WI38 (cell line): ENCODE measurements around the gene DTX4.

ENCODE experiments used
- H3K4me3 ChIP-seq: 2 replicates; pipeline ENCODE4 v1.5.1; 2011; ENCODE audit warnings: low read depth, mild to moderate bottlenecking, control low read depth, low read length
- CTCF ChIP-seq: IDR thresholded peaks from 2 replicates; pipeline ENCODE4 v1.5.1; 2012; ENCODE audit warnings: low read depth, mild to moderate bottlenecking, control low read depth, low read length

Gene DTX4

GRCh38 chr11:59212744-59213631 is 41.1 kb downstream of the DTX4 start, which contains the start of gene MPEG1:
Gene MPEG1, minus strand, starts transcription at chr11:59212927. Its CDS starts 62 bp downstream, at chr11:59212865.
- no peak within 1 kb of the TSS for H3K4me3 ChIP-seq
- no peak for TF ChIP-seq CTCF

- no peak for TF ChIP-seq CTCF
- H3K4me3 ChIP-seq, result no peak overlapping the region
Measured at GRCh38 chr11:59214141-59214893, 42.4 kb downstream of the DTX4 start.

- no peak for TF ChIP-seq CTCF
Measured at GRCh38 chr11:59216641-59217564, 45.0 kb downstream of the DTX4 start.

GRCh38 chr11:59218319-59218718 is 46.4 kb downstream of the DTX4 start:
- H3K4me3 ChIP-seq, result no peak overlapping the region

More at GRCh38 chr11:59216641-59217564, 45.0 kb downstream of the DTX4 start:
- H3K4me3 ChIP-seq, result 0 out of 2 replicates have a peak overlapping the region, but pooled peaks have one; percentile 1

GRCh38 chr11:59218893-59219292 is 47.0 kb downstream of the DTX4 start:
- no peak overlapping the region for H3K4me3 ChIP-seq
- TF ChIP-seq CTCF, result no peak

More at GRCh38 chr11:59218319-59218718, 46.4 kb downstream of the DTX4 start:
- no peak for TF ChIP-seq CTCF

- no peak for TF ChIP-seq CTCF
- no peak overlapping the region for H3K4me3 ChIP-seq
Measured at GRCh38 chr11:59219836-59220235, 47.9 kb downstream of the DTX4 start.
